Measurements from ENCODE around the gene IMMP2L. TPM values are rescaled to one million over a fixed set of nuclear protein-coding genes. Genes with fewer than 3 reads are reported as not detected.

The IMMP2L gene
- total RNA-seq, 3 donors from 2014 or later (not counting 1 experiment from before 2014, with no cell fraction given), result 6.9 to 9.2 (median 8.7) TPM

DNA sequence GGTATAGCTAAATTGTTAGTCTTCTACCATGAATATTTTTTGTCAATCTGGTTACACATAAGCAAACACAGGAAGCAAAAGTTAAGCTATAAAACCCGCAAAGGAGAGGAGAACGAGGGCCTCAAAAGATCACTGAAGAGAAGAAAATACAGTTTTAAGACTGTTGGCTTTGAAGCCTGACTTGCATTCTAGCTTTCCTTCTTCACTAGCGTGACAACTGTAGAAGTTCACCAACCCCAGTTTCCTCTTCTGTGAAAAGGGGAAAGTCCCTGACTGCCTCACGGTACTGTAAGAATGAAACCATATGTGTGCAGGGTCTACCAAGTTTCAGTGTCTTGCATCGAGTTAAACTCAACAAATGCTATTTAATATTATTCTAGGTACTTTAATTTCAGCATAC lies 478.9 kb downstream of the IMMP2L start:
- H3K36me3 ChIP-seq (ENCODE audit: control insufficient read depth, insufficient read depth, low read length), result no peaks in the 10 kb centered on the region
- Mint-ChIP-seq H3K4me3 (peak overlapping the region; percentile 3), H3K4me1 (peaks cover 15 to 32% of the 10 kb centered on the region in 2 donors), H3K36me3 (no peaks in the 10 kb centered on the region), H3K27ac (peak overlapping the region in 1 of 2 donors; percentile 46), H3K27me3 (ENCODE audit: low read depth in 2 of 2) (no peaks in the 10 kb centered on the region), H3K9me3 (no peaks in the 10 kb centered on the region)
- H3K9me3 ChIP-seq (ENCODE audit: control insufficient read depth, insufficient read depth, low read length), result no peaks in the 10 kb centered on the region
- H3K27ac ChIP-seq (ENCODE audit: low read length), result peak overlapping the region; percentile 46
- no peak overlapping the region for H3K4me3 ChIP-seq (ENCODE audit: low read length)
- DNase-seq (peak in 1 of 2 donors; percentile 89), ATAC-seq (peak; percentile 82 to 96 (median 87))
- no peaks in the 10 kb centered on the region for H3K27me3 ChIP-seq (ENCODE audit: control insufficient read depth, insufficient read depth, low read length)
- intact Hi-C loops (cut with micrococcal nuclease), result no loop called here
- 0% methylated on average over 3 of the region's 5 CpGs for WGBS (ENCODE audit: insufficient coverage)
- no peak for TF ChIP-seq CTCF (IDR thresholded peaks at IDR 0.05)
- H3K4me1 ChIP-seq (ENCODE audit: control insufficient read depth, insufficient read depth, low read length), result peaks cover 3% of the 10 kb centered on the region

DNA sequence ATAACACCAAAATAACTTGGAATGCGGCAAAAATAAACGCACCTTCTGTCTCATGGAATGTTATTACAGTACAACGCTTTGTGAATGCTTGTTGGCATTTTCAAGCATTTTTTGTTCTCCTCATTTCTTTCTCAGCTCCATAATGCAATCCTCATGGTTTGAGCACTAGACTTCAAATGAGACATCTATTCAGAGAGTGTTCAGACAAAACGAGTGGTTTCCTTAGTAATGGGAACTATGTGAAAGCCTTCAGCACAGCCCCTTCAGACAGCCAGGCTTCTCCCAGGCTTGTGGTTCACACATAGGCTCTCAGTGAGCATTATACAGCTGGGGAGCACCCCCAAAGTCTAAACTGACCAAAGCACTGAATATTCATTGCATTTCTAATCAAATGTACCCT lies 479.9 kb downstream of the IMMP2L start:
- Mint-ChIP-seq H3K4me1 (peaks cover 15 to 32% of the 10 kb centered on the region in 2 donors), H3K4me3 (no peak overlapping the region), H3K27ac (no peak overlapping the region), H3K9me3 (peaks cover 0 to 2% of the 10 kb centered on the region in 2 donors), H3K36me3 (no peaks in the 10 kb centered on the region), H3K27me3 (ENCODE audit: low read depth in 2 of 2) (no peaks in the 10 kb centered on the region)
- ATAC-seq (no peak), DNase-seq (peak in 1 of 2 donors; percentile 27)
- Histone ChIP-seq H3K27me3 (ENCODE audit: control insufficient read depth, insufficient read depth, low read length) (no peaks in the 10 kb centered on the region), H3K27ac (ENCODE audit: low read length) (no peak overlapping the region), H3K4me3 (ENCODE audit: low read length) (no peak overlapping the region), H3K9me3 (ENCODE audit: control insufficient read depth, insufficient read depth, low read length) (no peaks in the 10 kb centered on the region), H3K4me1 (ENCODE audit: control insufficient read depth, insufficient read depth, low read length) (peaks cover 3% of the 10 kb centered on the region), H3K36me3 (ENCODE audit: control insufficient read depth, insufficient read depth, low read length) (no peaks in the 10 kb centered on the region)
- WGBS (ENCODE audit: insufficient coverage), result 58% methylated on average over 4 of the region's 4 CpGs
- intact Hi-C loops (cut with micrococcal nuclease), result no loop called here
- no peak for TF ChIP-seq CTCF (IDR thresholded peaks at IDR 0.05)

- DNase-seq (peak in 1 of 2 donors; percentile 34), ATAC-seq (no peak)
- no peak overlapping the region for H3K4me3 ChIP-seq (ENCODE audit: low read length)
Observed at GRCh38 chr7:111081546-111082267, 480.6 kb downstream of the IMMP2L start.

More at GRCh38 chr7:111081546-111082267, 480.6 kb downstream of the IMMP2L start:
- Mint-ChIP-seq H3K27ac (no peak overlapping the region), H3K9me3 (peaks cover 0 to 2% of the 10 kb centered on the region in 2 donors), H3K4me1 (peaks cover 15 to 32% of the 10 kb centered on the region in 2 donors), H3K4me3 (no peak overlapping the region), H3K36me3 (no peaks in the 10 kb centered on the region), H3K27me3 (ENCODE audit: low read depth in 2 of 2) (no peaks in the 10 kb centered on the region)
- Histone ChIP-seq H3K36me3 (ENCODE audit: control insufficient read depth, insufficient read depth, low read length) (no peaks in the 10 kb centered on the region), H3K27ac (ENCODE audit: low read length) (no peak overlapping the region), H3K27me3 (ENCODE audit: control insufficient read depth, insufficient read depth, low read length) (no peaks in the 10 kb centered on the region), H3K4me1 (ENCODE audit: control insufficient read depth, insufficient read depth, low read length) (peaks cover 3% of the 10 kb centered on the region), H3K9me3 (ENCODE audit: control insufficient read depth, insufficient read depth, low read length) (no peaks in the 10 kb centered on the region)
- intact Hi-C loops (cut with micrococcal nuclease), result no loop called here
- TF ChIP-seq CTCF (IDR thresholded peaks at IDR 0.05), result no peak
- WGBS (ENCODE audit: insufficient coverage), result 67% methylated on average over 3 of the region's 4 CpGs
